Neural progenitor cell (in vitro differentiated cells): ENCODE data around the gene PIP5K1B. TPM values are rescaled to one million over a fixed set of nuclear protein-coding genes. Genes with fewer than 3 reads are reported as not detected.

ENCODE experiments used
- DNase-seq: peaks from one replicate; pipeline ENCODE4 v3.0.0-alpha.2; 2016; ENCODE audit warnings: low spot score
- H2AFZ ChIP-seq: fragments of 200-600 bp; sonication (generic); replicated peaks from 2 replicates; pipeline ENCODE4 v1.6.1; 2016; ENCODE audit warnings: antibody characterized with exemption
- H3F3A ChIP-seq: fragments of 200-600 bp; sonication (generic); 2 replicates; pipeline ENCODE4 v1.6.1; 2016; ENCODE audit warnings: antibody characterized with exemption, low read depth
- H3K27ac ChIP-seq: fragments of 200-600 bp; sonication (generic); 2 replicates; pipeline ENCODE4 v1.5.1; 2016; ENCODE audit warnings: mild to moderate bottlenecking
- H3K27me3 ChIP-seq: fragments of 200-600 bp; sonication (generic); 2 replicates; pipeline ENCODE4 v1.6.1; 2016; ENCODE audit warnings: mild to moderate bottlenecking, moderate library complexity
- H3K36me3 ChIP-seq: fragments of 200-600 bp; sonication (generic); 2 replicates; pipeline ENCODE4 v1.5.1; 2016
- H3K4me1 ChIP-seq: fragments of 200-600 bp; sonication (generic); 2 replicates; pipeline ENCODE4 v1.6.1; 2016; ENCODE audit warnings: mixed run types
- H3K4me2 ChIP-seq: fragments of 200-600 bp; sonication (generic); 2 replicates; pipeline ENCODE4 v1.6.1; 2016
- H3K4me3 ChIP-seq: fragments of 200-600 bp; sonication (generic); 2 replicates; pipeline ENCODE4 v1.5.1; 2016
- H3K79me2 ChIP-seq: fragments of 200-600 bp; sonication (generic); 2 replicates; pipeline ENCODE4 v1.6.1; 2016; ENCODE audit warnings: low read depth
- H3K9ac ChIP-seq: fragments of 200-600 bp; sonication (generic); 2 replicates; pipeline ENCODE4 v1.6.1; 2016
- H3K9me3 ChIP-seq: fragments of 200-600 bp; sonication (generic); 2 replicates; pipeline ENCODE4 v1.5.1; 2016; ENCODE audit warnings: low read depth
- H4K20me1 ChIP-seq: fragments of 200-600 bp; sonication (generic); 2 replicates; pipeline ENCODE4 v1.6.1; 2016; ENCODE audit warnings: low read depth
- H3K27ac Mint-ChIP-seq: 3 replicates; pipeline ENCODE4 v1.8.0; 2021; ENCODE audit warnings: mixed read lengths
- H3K27me3 Mint-ChIP-seq: 2 replicates; pipeline ENCODE4 v1.8.0; 2022; ENCODE audit warnings: low read depth, mild to moderate bottlenecking, inconsistent platforms, moderate library complexity, mixed read lengths; ENCODE audit not compliant: insufficient read depth
- H3K36me3 Mint-ChIP-seq: 3 replicates; pipeline ENCODE4 v1.8.0; 2021; ENCODE audit warnings: mixed read lengths
- H3K4me1 Mint-ChIP-seq: 3 replicates; pipeline ENCODE4 v1.8.0; 2021; ENCODE audit warnings: mixed read lengths
- H3K4me3 Mint-ChIP-seq: 3 replicates; pipeline ENCODE4 v1.8.0; 2021; ENCODE audit warnings: mild to moderate bottlenecking, moderate library complexity, mixed read lengths
- H3K9me3 Mint-ChIP-seq: 3 replicates; pipeline ENCODE4 v1.8.0; 2020; ENCODE audit warnings: mixed read lengths
- EZH2 ChIP-seq: fragments of 200-600 bp; sonication (generic); IDR thresholded peaks from 2 replicates; pipeline ENCODE4 v1.6.1; 2017; ENCODE audit warnings: antibody characterized with exemption, mild to moderate bottlenecking, moderate library complexity
- EZH2phosphoT487 ChIP-seq: fragments of 200-600 bp; sonication (generic); IDR thresholded peaks from 2 replicates; pipeline ENCODE4 v1.6.1; 2017; ENCODE audit warnings: antibody characterized with exemption
- total RNA-seq: library from RNA; depleted of rRNA; stranded (reverse); fragments of >200 nt; gene quantifications from 2 replicates; pipeline ENCODE4 v1.2.3, GENCODE V29; 2015; ENCODE audit warnings: low replicate concordance
- TF ChIP-seq, protein P1 (sequence below): fragments of 200-600 bp; sonication (generic); IDR thresholded peaks from 2 replicates; pipeline ENCODE4 v1.5.1; 2017; ENCODE audit warnings: antibody characterized with exemption, mild to moderate bottlenecking

Gene PIP5K1B
- total RNA-seq, 1 donor from 2014 or later = 3.2 TPM

DNA sequence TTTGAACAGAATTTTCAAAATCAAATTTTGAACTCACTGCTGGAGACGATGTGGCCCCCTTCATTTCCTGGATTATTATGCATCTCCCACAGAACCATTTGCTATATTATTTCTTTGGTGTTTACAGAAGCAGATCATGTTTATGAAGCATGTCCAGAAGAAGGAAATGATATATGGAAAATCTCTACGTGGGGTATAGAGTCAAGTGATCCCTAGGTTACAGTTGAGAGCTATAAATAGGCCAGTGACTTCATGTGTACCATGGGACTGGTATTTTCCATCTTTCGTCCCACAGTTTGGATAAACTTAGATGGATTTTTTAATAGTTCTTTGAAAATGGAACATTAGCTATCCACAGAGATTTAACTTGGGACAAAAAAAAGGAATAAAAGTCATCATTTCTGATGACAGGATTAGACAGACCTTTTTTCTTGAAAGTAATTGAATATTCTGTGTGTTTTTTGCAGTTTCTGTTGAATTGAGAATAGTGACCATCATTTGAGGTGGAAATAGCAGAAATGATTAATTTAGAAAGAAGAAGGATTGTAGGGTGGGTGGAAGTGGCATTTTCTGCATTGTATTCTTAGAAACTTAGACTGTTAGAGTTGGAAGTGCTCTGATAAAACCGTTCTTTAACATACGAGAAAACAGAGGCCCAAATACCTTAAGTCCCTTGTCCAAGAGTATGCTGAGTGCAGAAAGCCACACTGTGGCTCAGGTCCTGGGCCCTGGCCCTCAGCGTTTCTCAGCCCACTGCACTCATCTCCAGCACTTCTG is 136.4 kb downstream of the PIP5K1B start:
- Mint-ChIP-seq H3K4me1 (peaks cover 3% of the 10 kb centered on the region), H3K9me3 (no peaks in the 10 kb centered on the region), H3K4me3 (no peak overlapping the region), H3K27ac (no peak overlapping the region), H3K36me3 (peaks cover 5% of the 10 kb centered on the region), H3K27me3 (peaks cover 3% of the 10 kb centered on the region)
- H3K4me3 ChIP-seq = no peak overlapping the region
- TF ChIP-seq, protein P1, sequence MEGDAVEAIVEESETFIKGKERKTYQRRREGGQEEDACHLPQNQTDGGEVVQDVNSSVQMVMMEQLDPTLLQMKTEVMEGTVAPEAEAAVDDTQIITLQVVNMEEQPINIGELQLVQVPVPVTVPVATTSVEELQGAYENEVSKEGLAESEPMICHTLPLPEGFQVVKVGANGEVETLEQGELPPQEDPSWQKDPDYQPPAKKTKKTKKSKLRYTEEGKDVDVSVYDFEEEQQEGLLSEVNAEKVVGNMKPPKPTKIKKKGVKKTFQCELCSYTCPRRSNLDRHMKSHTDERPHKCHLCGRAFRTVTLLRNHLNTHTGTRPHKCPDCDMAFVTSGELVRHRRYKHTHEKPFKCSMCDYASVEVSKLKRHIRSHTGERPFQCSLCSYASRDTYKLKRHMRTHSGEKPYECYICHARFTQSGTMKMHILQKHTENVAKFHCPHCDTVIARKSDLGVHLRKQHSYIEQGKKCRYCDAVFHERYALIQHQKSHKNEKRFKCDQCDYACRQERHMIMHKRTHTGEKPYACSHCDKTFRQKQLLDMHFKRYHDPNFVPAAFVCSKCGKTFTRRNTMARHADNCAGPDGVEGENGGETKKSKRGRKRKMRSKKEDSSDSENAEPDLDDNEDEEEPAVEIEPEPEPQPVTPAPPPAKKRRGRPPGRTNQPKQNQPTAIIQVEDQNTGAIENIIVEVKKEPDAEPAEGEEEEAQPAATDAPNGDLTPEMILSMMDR = no peak
- TF ChIP-seq EZH2phosphoT487 (no peak), EZH2 (no peak)
- H3F3A ChIP-seq = no peaks in the 10 kb centered on the region
- H3K27me3 ChIP-seq = no peaks in the 10 kb centered on the region
- no peaks in the 10 kb centered on the region for H3K36me3 ChIP-seq
- no peak overlapping the region for H3K27ac ChIP-seq
- H3K4me1 ChIP-seq = no peaks in the 10 kb centered on the region
- no peak for DNase-seq
- no peak overlapping the region for H2AFZ ChIP-seq
- no peaks in the 10 kb centered on the region for H3K9me3 ChIP-seq
- no peaks in the 10 kb centered on the region for H3K79me2 ChIP-seq
- H4K20me1 ChIP-seq = no peaks in the 10 kb centered on the region
- H3K4me2 ChIP-seq = no peak overlapping the region
- H3K9ac ChIP-seq = no peak overlapping the region

DNA sequence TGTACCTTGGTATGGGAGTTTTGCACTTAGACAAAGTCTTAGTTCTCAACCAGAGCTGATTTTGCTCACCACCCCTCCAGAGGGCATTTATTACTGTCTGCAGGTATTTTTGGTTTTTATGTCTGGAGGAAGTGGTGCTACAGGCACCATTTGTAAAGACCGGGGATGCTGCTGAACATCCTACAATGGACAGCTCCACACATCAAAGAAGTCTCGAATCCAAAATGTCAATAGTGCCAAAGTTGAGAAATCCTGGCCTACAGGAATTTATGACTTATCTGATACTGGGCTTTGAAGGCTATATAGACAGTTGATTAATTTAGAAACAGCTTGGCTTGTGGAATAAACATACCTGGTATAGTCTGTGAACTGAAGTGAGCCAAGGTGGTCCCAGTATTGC is 137.5 kb downstream of the PIP5K1B start:
- Histone ChIP-seq H3K27ac (no peak overlapping the region), H3K4me1 (no peaks in the 10 kb centered on the region), H4K20me1 (no peaks in the 10 kb centered on the region), H3K4me3 (no peak overlapping the region), H3K27me3 (no peaks in the 10 kb centered on the region), H3K79me2 (no peaks in the 10 kb centered on the region), H3K9ac (no peak overlapping the region), H3K9me3 (no peaks in the 10 kb centered on the region), H3K36me3 (no peaks in the 10 kb centered on the region), H3F3A (no peaks in the 10 kb centered on the region), H2AFZ (no peak overlapping the region), H3K4me2 (no peak overlapping the region)
- Mint-ChIP-seq H3K9me3 (no peaks in the 10 kb centered on the region), H3K27me3 (peaks cover 3% of the 10 kb centered on the region), H3K36me3 (peaks cover 5% of the 10 kb centered on the region), H3K4me3 (no peak overlapping the region), H3K27ac (no peak overlapping the region), H3K4me1 (peaks cover 3% of the 10 kb centered on the region)
- DNase-seq = no peak
- TF ChIP-seq, protein P1 = no peak
- no peak for TF ChIP-seq EZH2
- no peak for TF ChIP-seq EZH2phosphoT487

DNA sequence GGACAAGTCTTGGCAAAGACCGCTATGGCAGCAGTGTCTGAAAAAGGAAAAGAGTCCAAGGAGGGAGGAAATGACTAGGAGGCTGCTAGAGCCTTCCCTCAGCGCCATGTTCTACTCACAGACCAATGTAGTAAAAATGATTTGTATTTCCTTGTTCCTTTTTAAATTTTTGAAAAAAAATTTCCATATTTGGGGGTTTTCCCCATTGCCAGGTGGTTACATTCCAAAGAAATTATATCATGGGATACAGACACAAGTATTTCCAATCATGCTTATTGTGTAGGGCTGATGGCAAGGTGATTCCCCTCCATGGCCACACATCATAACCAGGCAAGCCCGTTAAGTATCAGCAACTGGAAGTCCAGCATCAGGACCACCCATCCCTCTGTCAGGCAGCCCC is 138.2 kb downstream of the PIP5K1B start:
- Histone ChIP-seq H3K4me1 (no peaks in the 10 kb centered on the region), H3K27ac (no peak overlapping the region), H3K4me2 (no peak overlapping the region), H3K27me3 (no peaks in the 10 kb centered on the region), H3K9ac (no peak overlapping the region), H4K20me1 (no peaks in the 10 kb centered on the region), H3K4me3 (no peak overlapping the region), H3K79me2 (no peaks in the 10 kb centered on the region), H3K36me3 (no peaks in the 10 kb centered on the region), H2AFZ (no peak overlapping the region), H3K9me3 (no peaks in the 10 kb centered on the region), H3F3A (no peaks in the 10 kb centered on the region)
- Mint-ChIP-seq H3K27me3 (peaks cover 3% of the 10 kb centered on the region), H3K4me1 (peaks cover 3% of the 10 kb centered on the region), H3K9me3 (no peaks in the 10 kb centered on the region), H3K4me3 (no peak overlapping the region), H3K36me3 (peaks cover 5% of the 10 kb centered on the region), H3K27ac (no peak overlapping the region)
- TF ChIP-seq EZH2 (no peak), EZH2phosphoT487 (no peak)
- TF ChIP-seq, protein P1 = no peak
- no peak for DNase-seq
